Astrocyte (in vitro differentiated cells and primary cell): Measurements from ENCODE around the gene OR2G2.

Experiments used
- EZH2 ChIP-seq: IDR thresholded peaks from 2 replicates; pipeline ENCODE4 v1.6.1; 2012; ENCODE audit warnings: mild to moderate bottlenecking, low read length, inconsistent platforms; ENCODE audit not compliant: insufficient read depth
- TF ChIP-seq, protein P1 (sequence below): IDR thresholded peaks from 2 replicates; pipeline ENCODE4 v1.5.1; 2011; ENCODE audit warnings: low read depth, mild to moderate bottlenecking, inconsistent platforms, low read length, moderate library complexity; ENCODE audit not compliant: insufficient read depth

DNA sequence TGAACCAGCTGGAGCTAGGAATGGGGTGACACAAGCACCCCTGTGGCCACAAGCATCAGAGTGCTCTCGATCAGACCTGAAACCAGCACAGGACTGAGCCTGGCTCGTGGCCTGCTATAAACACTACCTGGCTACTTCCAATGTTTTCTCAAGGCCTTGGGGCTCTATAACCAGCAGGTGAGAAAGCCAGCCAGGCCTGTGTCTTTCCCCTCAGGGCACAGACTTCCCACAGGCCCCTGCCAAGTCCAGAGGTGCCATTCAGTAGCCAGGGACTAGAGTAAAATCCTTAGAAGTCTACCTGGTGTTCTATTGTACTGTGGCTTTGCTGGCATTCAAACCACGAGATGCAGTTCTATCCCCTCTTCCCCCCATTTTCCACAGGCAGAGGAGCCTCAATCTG lies 39.8 kb downstream of the OR2G2 start:
- TF ChIP-seq, protein P1, sequence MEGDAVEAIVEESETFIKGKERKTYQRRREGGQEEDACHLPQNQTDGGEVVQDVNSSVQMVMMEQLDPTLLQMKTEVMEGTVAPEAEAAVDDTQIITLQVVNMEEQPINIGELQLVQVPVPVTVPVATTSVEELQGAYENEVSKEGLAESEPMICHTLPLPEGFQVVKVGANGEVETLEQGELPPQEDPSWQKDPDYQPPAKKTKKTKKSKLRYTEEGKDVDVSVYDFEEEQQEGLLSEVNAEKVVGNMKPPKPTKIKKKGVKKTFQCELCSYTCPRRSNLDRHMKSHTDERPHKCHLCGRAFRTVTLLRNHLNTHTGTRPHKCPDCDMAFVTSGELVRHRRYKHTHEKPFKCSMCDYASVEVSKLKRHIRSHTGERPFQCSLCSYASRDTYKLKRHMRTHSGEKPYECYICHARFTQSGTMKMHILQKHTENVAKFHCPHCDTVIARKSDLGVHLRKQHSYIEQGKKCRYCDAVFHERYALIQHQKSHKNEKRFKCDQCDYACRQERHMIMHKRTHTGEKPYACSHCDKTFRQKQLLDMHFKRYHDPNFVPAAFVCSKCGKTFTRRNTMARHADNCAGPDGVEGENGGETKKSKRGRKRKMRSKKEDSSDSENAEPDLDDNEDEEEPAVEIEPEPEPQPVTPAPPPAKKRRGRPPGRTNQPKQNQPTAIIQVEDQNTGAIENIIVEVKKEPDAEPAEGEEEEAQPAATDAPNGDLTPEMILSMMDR, result no peak
- no peak for TF ChIP-seq EZH2
